H9 (cell line): ENCODE measurements around the gene ASGR2. TPM values are rescaled to one million over a fixed set of nuclear protein-coding genes. Genes with fewer than 3 reads are reported as not detected.

Experiments
- DNase-seq: peaks from one replicate; pipeline ENCODE4 v3.0.0-alpha.2; 2017
- H2AFZ ChIP-seq: one replicate; pipeline ENCODE4 v1.6.1; 2013; ENCODE audit warnings: mild to moderate bottlenecking, low read length, control low read depth, moderate library complexity
- H2AK5ac ChIP-seq: 2 replicates; pipeline ENCODE4 v1.6.1; 2013; ENCODE audit warnings: low read length, control low read depth, mixed read lengths; ENCODE audit not compliant: insufficient read length
- H2BK120ac ChIP-seq: one replicate; pipeline ENCODE4 v1.6.1; 2013; ENCODE audit warnings: low read depth, mild to moderate bottlenecking, low read length, control low read depth, inconsistent platforms; ENCODE audit not compliant: poor library complexity, severe bottlenecking
- H2BK12ac ChIP-seq: 2 replicates; pipeline ENCODE4 v1.6.1; 2013; ENCODE audit warnings: low read length, control low read depth, mixed read lengths, low read depth; ENCODE audit not compliant: insufficient read length
- H2BK15ac ChIP-seq: 2 replicates; pipeline ENCODE4 v1.6.1; 2013; ENCODE audit warnings: low read depth, low read length, control low read depth
- H2BK20ac ChIP-seq: one replicate; pipeline ENCODE4 v1.6.1; 2013; ENCODE audit warnings: low read depth, mild to moderate bottlenecking, low read length, control low read depth, inconsistent platforms; ENCODE audit not compliant: poor library complexity, severe bottlenecking
- H2BK5ac ChIP-seq: 2 replicates; pipeline ENCODE4 v1.6.1; 2013; ENCODE audit warnings: low read length, control low read depth, mixed read lengths; ENCODE audit not compliant: insufficient read length
- H3K14ac ChIP-seq: 2 replicates; pipeline ENCODE4 v1.6.1; 2013; ENCODE audit warnings: low read length, control low read depth; ENCODE audit not compliant: insufficient read depth
- H3K18ac ChIP-seq: 2 replicates; pipeline ENCODE4 v1.6.1; 2013; ENCODE audit warnings: low read depth, mild to moderate bottlenecking, mixed read lengths, low read length, control low read depth; ENCODE audit not compliant: insufficient read length
- H3K23ac ChIP-seq: 2 replicates; pipeline ENCODE4 v1.6.1; 2013; ENCODE audit warnings: low read length, control low read depth, mixed read lengths, low read depth; ENCODE audit not compliant: insufficient read length
- H3K23me2 ChIP-seq: 2 replicates; pipeline ENCODE4 v1.6.1; 2013; ENCODE audit warnings: low read depth, mild to moderate bottlenecking, mixed read lengths, low read length, control low read depth; ENCODE audit not compliant: insufficient read length, poor library complexity, severe bottlenecking
- H3K27ac ChIP-seq: 2 replicates; pipeline ENCODE4 v1.5.1; 2013; ENCODE audit warnings: low read length, control low read depth, mixed read lengths, low read depth; ENCODE audit not compliant: insufficient read length
- H3K27me3 ChIP-seq: 2 replicates; pipeline ENCODE4 v1.6.1; 2013; ENCODE audit warnings: low read length, control low read depth, inconsistent platforms; ENCODE audit not compliant: insufficient read depth
- H3K4ac ChIP-seq: 2 replicates; pipeline ENCODE4 v1.6.1; 2013; ENCODE audit warnings: low read depth, mild to moderate bottlenecking, control low read depth, inconsistent platforms, low read length, moderate library complexity
- H3K4me1 ChIP-seq: 2 replicates; pipeline ENCODE4 v1.6.1; 2013; ENCODE audit warnings: low read length, control low read depth, inconsistent platforms; ENCODE audit not compliant: insufficient read depth
- H3K4me2 ChIP-seq: 2 replicates; pipeline ENCODE4 v1.6.1; 2013; ENCODE audit warnings: low read length, control low read depth, mixed read lengths; ENCODE audit not compliant: insufficient read length, insufficient read depth
- H3K56ac ChIP-seq: 2 replicates; pipeline ENCODE4 v1.6.1; 2013; ENCODE audit warnings: low read depth, mild to moderate bottlenecking, mixed read lengths, low read length, control low read depth; ENCODE audit not compliant: insufficient read length
- H3K79me1 ChIP-seq: 2 replicates; pipeline ENCODE4 v1.6.1; 2013; ENCODE audit warnings: low read depth, mild to moderate bottlenecking, moderate library complexity, low read length, control low read depth, inconsistent platforms; ENCODE audit not compliant: insufficient read depth, poor library complexity, severe bottlenecking
- H3K79me2 ChIP-seq: 2 replicates; pipeline ENCODE4 v1.6.1; 2013; ENCODE audit warnings: low read length, control low read depth, inconsistent platforms; ENCODE audit not compliant: insufficient read depth
- H3K9ac ChIP-seq: 2 replicates; pipeline ENCODE4 v1.6.1; 2013; ENCODE audit warnings: low read length, control low read depth, mixed read lengths; ENCODE audit not compliant: insufficient read length; ENCODE audit errors: extremely low read depth
- H3K9me3 ChIP-seq: one replicate; pipeline ENCODE4 v1.6.1; 2013; ENCODE audit warnings: low read depth, low read length, inconsistent platforms; ENCODE audit not compliant: control insufficient read depth
- H3T11ph ChIP-seq: one replicate; pipeline ENCODE4 v1.6.1; 2013; ENCODE audit warnings: mild to moderate bottlenecking, low read length, control low read depth, inconsistent platforms
- H4K20me1 ChIP-seq: one replicate; pipeline ENCODE4 v1.6.1; 2013; ENCODE audit not compliant: control insufficient read depth, insufficient read length, insufficient read depth
- H4K5ac ChIP-seq: 2 replicates; pipeline ENCODE4 v1.6.1; 2013; ENCODE audit warnings: low read depth, mild to moderate bottlenecking, mixed read lengths, low read length, control low read depth; ENCODE audit not compliant: insufficient read length
- H4K8ac ChIP-seq: replicated peaks from 2 replicates; pipeline ENCODE4 v1.6.1; 2013; ENCODE audit warnings: low read length, control low read depth, mixed read lengths, low read depth; ENCODE audit not compliant: insufficient read length
- H4K91ac ChIP-seq: 2 replicates; pipeline ENCODE4 v1.6.1; 2013; ENCODE audit warnings: low read depth, mild to moderate bottlenecking, moderate library complexity, mixed read lengths, low read length, control low read depth; ENCODE audit not compliant: insufficient read length
- H3K27ac Mint-ChIP-seq, 3 experiments: 2 replicates in 2 of 3; 3 replicates in 1 of 3; pipeline ENCODE4 v1.8.0; 2020 to 2021; ENCODE audit warnings: mixed read lengths in 3 of 3, mild to moderate bottlenecking in 1 of 3, moderate library complexity in 1 of 3
- H3K27me3 Mint-ChIP-seq: 2 replicates; pipeline ENCODE4 v1.8.0; 2021; ENCODE audit warnings: low read depth, mild to moderate bottlenecking, moderate library complexity, mixed read lengths
- H3K36me3 Mint-ChIP-seq, 3 experiments: 2 replicates in 2 of 3; 3 replicates in 1 of 3; pipeline ENCODE4 v1.8.0; 2020 to 2021; ENCODE audit warnings: low read depth in 3 of 3, mixed read lengths in 3 of 3; ENCODE audit not compliant: insufficient read depth in 1 of 3
- H3K4me1 Mint-ChIP-seq, 2 experiments: 2 replicates each; pipeline ENCODE4 v1.8.0; 2020; ENCODE audit warnings: mixed read lengths in 2 of 2
- H3K4me3 Mint-ChIP-seq, 2 experiments: 2 replicates in 1 of 2; 3 replicates in 1 of 2; pipeline ENCODE4 v1.8.0; 2020 to 2021; ENCODE audit warnings: mild to moderate bottlenecking in 2 of 2, mixed read lengths in 2 of 2, moderate library complexity in 1 of 2
- H3K9me3 Mint-ChIP-seq, 2 experiments: 2 replicates in 1 of 2; 3 replicates in 1 of 2; pipeline ENCODE4 v1.8.0; 2020; ENCODE audit warnings: mild to moderate bottlenecking in 2 of 2, mixed read lengths in 2 of 2, moderate library complexity in 1 of 2
- WGBS: extraction: QIAGEN DNeasy Blood & Tissue Kit; methylation state at CpG from one replicate; pipeline ENCODE4 v1.1.7; 2013; ENCODE audit warnings: missing lambda C conversion rate, low lambda C conversion rate, mixed read lengths; ENCODE audit not compliant: insufficient read length; ENCODE audit errors: extremely low coverage; 5-methylcytosine and 5-hydroxymethylcytosine counted together
- total RNA-seq: library from RNA; stranded (reverse); gene quantifications from 2 replicates; pipeline ENCODE4 v1.2.1, GENCODE V29; 2021
- TF ChIP-seq, protein P1 (sequence below): fragments of 200-600 bp; sonication (generic); conservative IDR thresholded peaks from 3 replicates; pipeline ENCODE4 v1.8.0; 2021; ENCODE audit warnings: antibody characterized with exemption, mild to moderate bottlenecking

Gene ASGR2
- total RNA-seq, 1 experiment from 2014 or later, result not detected

DNA sequence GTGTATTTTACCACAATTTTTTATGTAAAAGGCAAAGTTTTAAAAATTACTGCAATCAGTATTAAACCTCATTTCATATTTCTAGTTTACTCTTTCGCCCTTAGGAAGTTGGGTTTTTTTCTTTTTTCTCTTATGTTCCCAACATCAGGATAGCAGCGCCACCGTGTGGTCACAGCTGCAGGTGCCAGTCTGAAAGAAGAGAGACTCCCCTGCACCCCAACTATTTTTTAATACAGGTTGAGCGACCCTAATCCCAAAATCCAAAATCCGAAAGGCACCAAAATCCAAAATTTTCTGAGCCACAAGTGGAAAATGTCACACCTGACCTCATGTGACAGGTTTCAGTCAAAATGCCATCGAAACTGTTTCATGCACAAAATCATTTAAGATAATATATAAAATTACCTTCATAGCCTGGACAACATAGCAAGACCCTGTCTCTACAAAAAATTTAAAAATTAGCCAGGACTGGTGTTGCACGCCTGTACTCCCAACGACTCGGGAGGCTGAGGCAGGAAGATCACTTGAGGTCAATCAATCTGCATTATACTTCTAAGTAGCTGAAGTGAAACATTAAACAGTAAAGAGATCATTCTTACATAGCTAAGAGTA is 21.8 kb upstream of the ASGR2 start:
- H4K91ac ChIP-seq, result no peak overlapping the region
- H2BK5ac ChIP-seq, result no peak overlapping the region
- H3K9ac ChIP-seq, result no peak overlapping the region
- WGBS, result no CpG with 5 or more reads among the region's 9 CpGs
- Mint-ChIP-seq H3K4me1 (peaks cover 33 to 50% of the 10 kb centered on the region in 2 experiments), H3K9me3 (no peaks in the 10 kb centered on the region; a peak in 1 of 5 replicates), H3K36me3 (no peaks in the 10 kb centered on the region), H3K27ac (no peak overlapping the region), H3K4me3 (peak overlapping the region in 1 of 2 experiments; percentile 43; a peak in 1 of 5 replicates), H3K27me3 (peaks cover 57% of the 10 kb centered on the region)
- no peak overlapping the region for H2AK5ac ChIP-seq
- no peak overlapping the region for H3K27ac ChIP-seq
- H3K4me2 ChIP-seq, result no peak overlapping the region
- no peaks in the 10 kb centered on the region for H3K9me3 ChIP-seq
- H3K56ac ChIP-seq, result no peak overlapping the region
- no peak overlapping the region for H2BK12ac ChIP-seq
- no peaks in the 10 kb centered on the region for H3K27me3 ChIP-seq
- peaks cover 2% of the 10 kb centered on the region; the same call in 1 of the 2 replicates for H3K4me1 ChIP-seq
- peaks cover 3% of the 10 kb centered on the region for H3K23me2 ChIP-seq
- DNase-seq, result no peak
- H4K5ac ChIP-seq, result no peak overlapping the region
- H4K20me1 ChIP-seq, result no peaks in the 10 kb centered on the region
- H3K18ac ChIP-seq, result no peak overlapping the region
- H2BK20ac ChIP-seq, result no peak overlapping the region
- H3K23ac ChIP-seq, result no peak overlapping the region
- no peak overlapping the region for H2BK120ac ChIP-seq
- no peak overlapping the region for H4K8ac ChIP-seq
- H2BK15ac ChIP-seq, result no peak overlapping the region
- H3K79me1 ChIP-seq, result no peaks in the 10 kb centered on the region
- no peak overlapping the region for H2AFZ ChIP-seq
- H3K4ac ChIP-seq, result no peak overlapping the region
- H3K14ac ChIP-seq, result no peak overlapping the region
- no peaks in the 10 kb centered on the region for H3K79me2 ChIP-seq
- TF ChIP-seq, protein P1, sequence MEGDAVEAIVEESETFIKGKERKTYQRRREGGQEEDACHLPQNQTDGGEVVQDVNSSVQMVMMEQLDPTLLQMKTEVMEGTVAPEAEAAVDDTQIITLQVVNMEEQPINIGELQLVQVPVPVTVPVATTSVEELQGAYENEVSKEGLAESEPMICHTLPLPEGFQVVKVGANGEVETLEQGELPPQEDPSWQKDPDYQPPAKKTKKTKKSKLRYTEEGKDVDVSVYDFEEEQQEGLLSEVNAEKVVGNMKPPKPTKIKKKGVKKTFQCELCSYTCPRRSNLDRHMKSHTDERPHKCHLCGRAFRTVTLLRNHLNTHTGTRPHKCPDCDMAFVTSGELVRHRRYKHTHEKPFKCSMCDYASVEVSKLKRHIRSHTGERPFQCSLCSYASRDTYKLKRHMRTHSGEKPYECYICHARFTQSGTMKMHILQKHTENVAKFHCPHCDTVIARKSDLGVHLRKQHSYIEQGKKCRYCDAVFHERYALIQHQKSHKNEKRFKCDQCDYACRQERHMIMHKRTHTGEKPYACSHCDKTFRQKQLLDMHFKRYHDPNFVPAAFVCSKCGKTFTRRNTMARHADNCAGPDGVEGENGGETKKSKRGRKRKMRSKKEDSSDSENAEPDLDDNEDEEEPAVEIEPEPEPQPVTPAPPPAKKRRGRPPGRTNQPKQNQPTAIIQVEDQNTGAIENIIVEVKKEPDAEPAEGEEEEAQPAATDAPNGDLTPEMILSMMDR, result peak; percentile 97
- no peak overlapping the region for H3T11ph ChIP-seq
